CD4-positive, alpha-beta T cell treated with Interleukin-15 for 4 hours (primary cell): ENCODE results near the gene SOS1.
"Not testable (repeated sequence)": the region's sequence is repeated elsewhere in the genome, so short reads cannot be mapped to it uniquely, and the experiment has no call there.

Experiments used
- DNase-seq: peaks from one replicate; pipeline ENCODE4 v3.0.0-alpha.2; 2020; ENCODE audit warnings: low spot score

The SOS1 gene

DNA sequence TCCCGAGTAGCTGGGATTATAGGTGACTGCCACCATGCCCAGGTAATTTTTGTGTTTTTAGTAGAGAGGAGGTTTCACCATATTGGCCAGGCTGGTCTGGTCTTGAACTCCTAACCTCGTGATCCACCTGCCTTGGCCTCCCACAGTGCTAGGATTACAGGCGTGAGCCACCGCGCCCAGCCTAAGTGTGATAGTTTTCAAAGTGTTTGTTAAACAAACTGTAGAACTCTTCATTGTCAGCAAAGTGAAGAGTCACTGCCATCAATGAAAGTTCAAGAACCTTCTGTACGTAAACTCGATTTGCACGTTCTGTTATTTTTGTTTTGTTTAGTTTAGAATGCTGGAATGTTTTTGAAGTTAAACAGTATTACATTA is 18.0 kb upstream of the SOS1 start:
- DNase-seq, result no peak

DNA sequence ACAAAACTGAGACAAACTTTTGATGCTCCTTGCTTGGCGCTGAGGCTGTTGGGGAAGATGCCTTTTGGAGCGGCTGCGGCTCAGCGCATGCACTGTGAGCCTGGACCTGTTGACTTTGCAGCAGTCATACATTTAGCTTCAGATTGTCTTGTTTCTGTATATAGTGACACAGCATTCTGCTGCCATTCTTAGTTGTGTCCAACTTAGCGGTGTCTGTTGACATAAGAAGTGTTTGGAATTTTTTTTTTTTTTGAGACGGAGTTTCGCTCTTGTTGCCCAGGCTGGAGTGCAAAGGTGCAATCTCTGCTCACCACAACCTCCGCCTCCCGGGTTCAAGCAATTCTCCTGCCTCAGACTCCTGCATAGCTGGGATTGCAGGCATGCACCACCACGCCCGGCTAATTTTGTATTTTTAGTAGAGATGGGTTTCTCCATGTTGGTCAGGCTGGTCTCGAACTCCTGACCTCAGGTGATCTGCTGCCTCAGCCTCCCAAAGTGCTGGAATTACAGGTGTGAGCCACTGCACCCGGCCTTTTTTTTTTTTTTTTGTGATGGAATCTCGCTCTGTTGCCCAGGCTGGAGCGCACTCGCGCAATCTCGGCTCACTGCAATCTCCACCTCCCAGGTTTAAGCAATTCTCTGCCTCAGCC is 17.5 kb upstream of the SOS1 start:
- DNase-seq, result not testable (repeated sequence)

DNA sequence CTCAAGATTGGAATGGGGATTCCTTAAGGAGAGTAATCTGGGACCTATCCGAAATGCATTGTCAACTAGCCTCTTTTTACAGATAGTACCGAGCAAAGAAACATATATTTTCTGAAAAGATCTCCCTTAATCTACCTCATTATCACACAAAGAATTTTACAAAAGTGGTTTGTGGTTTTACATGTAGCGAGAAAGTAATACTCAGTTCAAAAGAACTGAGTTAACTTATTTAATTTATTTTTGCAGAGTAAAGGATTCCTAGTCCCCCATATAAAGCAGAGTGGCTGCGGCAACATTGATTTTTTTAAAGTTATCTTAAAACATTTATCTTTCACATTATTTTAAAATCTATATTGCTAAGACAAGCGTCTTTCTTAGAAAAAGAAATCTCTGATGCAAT is 15.9 kb upstream of the SOS1 start:
- peak; percentile 47 for DNase-seq

DNA sequence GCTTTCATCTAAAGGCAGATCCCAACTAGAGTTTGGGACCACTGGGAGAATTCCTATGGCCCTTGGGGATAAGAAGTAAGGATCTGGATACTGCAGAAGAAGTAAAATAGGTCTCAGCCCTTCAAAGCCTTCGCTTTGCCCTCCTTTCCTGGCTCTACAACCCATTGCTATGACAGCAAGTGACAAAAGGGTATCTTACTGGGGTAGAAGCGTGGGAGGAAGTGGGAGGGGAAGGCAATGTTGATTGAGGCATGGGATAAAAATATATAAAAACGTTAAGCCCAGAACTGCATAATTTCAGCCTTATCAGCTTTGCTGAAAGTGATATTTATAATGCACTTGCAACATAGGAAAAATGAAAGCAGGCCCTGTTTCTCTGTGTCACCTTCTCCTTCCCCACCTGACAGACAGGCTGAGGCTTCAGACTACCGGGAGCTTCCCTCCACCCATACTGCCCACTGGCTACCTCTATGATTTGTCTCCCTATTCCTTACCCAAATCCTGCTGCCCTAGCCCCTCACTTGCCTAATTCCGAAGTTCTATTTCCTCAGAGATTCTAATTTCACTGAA is 14.9 kb upstream of the SOS1 start:
- DNase-seq, result no peak

DNA sequence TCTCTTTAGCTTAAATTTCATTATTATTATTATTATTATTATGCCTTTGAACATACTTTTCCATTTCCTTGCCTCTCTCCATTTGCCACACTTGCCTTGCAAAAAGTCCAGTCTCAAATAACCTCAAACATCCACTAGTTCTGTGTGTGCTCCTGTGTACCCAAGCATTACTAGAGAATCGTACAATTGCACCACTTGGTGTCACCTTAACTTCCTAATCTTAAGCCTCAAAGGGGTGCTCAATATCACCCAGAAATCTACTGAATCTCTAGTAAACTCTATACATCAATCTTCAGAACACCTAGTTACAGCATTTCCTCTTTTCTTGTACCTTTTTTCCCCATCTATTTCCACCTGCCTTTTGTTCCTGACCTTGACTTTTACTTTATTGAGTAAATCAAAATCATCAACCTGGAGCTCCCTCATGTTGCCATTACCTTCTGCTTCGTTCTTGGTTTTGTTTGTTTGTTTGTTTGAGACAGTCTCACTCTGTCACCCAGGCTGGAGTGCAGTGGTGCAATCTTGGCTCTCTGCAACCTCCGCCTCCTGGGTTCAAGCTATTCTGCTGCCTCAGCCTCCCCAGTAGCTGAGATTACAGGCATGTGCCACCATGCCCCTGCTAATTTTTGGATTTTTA is 12.5 kb upstream of the SOS1 start:
- DNase-seq, result no peak

DNA sequence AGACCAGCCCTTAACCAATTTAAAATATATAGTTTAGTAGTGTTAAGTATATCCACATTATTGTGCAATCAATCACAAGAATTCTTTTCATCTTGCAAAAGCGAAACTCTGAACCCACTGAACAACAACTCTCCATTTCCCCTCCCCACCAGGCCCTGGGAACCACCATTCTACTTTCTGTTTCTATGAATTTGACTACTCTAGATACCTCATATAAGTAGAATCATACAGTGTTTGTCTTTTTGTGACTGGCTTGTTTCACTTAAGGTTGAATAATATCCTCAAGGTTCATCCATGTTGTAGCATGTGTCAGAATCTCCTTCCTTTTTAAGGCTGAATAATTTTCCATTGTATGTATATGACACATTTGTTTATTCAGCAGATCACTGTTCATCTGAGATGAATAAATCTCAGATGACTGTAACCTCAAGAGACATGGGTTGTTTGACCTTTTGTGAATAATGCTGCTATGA is 8.1 kb upstream of the SOS1 start:
- DNase-seq, result peak; percentile 84

DNA sequence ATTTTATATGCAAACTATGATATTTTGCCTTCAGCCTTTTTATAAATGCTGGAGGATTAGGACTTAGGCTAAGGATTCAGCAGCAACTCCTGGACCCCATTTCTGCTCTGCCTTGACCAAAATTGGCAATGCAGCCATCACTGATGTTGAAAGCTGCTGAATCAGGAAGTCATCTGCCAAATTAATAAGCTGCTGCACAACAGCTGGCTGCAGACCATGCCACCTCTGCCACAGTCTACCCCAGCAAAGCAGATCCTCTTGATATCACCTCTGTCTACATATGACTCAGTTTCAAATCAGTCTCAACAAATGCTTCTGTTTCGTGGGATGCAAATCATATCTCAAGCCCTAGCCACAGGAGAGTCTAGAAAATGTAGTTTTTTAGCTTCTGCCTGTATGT is 7.1 kb upstream of the SOS1 start:
- DNase-seq, result peak; percentile 77

DNA sequence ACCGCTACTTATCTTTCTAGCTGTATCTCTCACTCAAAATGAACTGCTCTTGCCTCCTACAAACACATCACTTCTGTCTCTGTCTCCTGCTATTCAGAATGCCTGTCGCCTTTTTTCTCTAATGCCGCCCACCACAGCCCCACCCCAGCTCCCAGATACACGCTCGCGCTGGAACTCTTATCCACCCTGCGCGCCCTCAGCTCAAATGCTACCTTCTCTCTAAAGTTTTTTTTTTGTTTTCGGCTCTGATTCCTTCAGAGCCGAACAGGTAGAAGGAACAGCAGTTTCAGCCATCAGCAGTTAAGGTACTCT is 3.9 kb upstream of the SOS1 start:
- DNase-seq, result peak; percentile 36

DNA sequence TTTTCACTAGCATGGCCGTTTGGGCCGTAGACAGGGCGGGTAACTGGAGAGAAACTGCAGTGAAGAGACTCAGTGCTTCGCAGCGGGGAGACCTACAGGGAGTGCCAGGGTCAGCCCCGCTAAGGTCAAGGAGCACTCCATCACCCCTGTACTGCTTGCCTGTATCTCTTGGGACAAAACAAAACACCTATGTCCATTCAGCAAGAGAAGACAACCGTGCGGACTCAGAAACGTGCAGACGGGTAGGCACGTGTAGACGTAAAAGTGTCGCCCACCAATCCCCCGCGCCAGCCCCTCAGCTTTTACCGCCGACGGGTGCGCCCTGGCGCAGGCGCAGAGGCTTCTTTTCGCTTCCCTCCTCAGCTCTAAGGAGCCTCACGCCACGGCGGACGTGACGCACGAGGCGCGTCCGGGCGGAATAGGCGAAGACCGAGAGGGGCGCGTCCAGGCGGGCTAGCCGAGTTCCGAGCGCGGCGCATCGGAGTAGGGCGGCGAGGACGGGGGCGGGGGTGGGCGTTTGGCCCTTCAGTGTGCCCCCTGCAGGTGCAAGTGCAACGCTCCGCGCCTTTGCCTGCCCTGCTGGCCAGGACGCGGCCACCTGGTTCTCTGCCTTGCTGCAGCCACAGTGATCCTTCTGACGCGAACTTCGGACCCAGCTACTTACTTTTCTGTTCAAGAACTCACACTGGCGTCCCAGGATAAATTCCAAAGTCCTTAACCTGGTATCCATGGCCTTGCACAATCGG is 3.3 kb upstream of the SOS1 start:
- peak; percentile 96 for DNase-seq

DNA sequence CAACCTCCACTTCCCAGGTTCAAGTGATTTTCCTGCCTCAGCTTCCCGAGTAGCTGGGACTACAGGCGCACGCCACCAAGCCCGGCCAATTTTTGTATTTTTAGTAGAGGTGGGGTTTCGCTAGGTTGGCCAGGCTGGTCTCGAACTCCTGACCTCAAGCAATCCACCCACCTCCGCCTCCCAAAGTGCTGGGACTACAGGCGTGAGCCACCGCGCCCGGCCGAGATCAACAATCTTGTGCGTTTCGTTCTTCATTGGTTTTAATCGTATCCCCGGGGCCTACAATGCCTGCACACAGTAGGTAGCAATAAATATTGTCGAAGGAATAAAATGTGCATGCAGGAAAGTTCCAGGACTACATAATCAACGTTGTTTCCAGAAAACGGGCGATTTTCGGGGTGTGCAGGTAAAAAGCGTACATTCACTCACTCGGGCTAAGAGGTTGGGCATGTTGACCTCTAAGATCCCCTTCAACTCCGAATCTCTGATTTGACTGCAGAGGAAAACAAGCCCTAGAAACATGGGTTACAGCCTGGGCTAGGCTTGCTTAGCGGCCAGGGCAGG is 2.7 kb upstream of the SOS1 start:
- DNase-seq, result no peak

DNA sequence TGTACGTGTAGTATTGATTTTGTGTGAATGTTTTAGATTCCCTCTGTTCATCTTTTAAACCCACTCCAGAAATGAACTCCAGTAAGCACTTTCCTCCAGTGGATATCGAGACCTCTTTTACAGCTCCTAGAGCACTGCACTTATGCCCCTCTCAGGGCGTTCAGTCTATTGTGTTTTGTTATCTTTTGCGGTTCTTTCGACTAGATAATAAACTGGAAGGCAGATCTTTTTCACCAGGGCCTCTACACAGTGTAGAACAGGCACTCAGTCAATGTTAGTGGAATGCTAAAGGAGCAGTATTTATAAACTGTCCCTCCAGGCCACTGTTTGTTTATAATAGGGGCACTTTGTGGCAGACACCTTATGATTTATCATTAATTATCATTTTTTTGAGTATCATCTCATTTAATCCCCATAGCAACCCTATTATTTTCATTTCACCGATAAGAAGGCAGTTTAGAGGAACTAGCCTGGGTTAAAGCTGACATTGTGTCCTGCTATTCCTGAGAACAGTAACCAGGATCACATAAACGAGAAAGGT is 742 bp upstream of the SOS1 start:
- no peak for DNase-seq

DNA sequence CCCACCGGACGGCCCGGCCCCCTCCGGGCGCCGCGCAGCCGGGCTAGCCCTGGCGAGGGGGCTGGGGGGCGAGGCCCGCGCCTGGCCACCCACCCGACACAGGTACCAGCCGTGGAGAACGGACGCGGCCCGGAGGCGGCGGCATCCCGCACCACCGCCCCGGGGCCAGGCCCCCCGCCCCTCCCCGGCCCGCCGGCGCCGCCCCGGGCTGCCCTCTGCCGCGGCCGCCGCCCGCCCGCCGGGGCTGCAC is 405 bp downstream of the SOS1 start:
- DNase-seq, result no peak

DNA sequence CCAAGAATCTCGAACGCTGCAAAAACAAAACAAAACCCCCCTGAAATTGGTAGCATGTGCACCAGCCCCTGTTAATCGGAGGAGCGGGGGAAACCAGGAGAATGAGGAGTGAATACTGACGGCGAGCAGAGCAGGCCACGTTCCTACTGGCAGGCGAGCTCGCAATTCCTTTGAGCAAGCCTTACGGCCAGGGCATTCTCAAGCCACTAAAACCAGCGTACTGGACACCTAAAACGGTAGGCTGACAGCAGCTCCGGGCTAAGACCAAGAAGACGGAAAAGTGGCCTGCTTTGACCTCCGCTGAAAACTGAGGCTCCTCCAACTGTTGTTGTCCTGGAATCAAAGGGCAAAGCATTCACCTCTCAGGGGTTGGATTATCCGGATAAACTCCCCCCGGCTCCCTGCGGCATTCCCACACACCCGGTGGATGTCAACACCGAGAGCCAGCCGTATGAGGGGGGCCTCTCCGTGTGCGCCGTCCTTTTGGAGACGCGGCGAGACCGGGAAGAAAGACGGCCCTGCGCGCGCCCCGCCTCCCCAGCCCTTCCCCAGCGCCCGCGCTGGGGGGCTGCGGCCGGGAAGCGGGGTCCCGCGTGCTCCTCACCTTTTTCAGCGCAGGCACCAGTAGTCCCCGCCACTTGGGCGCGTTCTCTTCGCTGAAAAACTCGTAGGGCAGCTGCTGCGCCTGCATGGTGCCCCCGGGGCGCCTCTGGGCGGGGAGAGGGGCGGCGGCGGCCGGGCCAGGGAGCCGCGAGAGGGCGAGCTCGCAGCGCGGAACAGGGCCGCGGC is 925 bp downstream of the SOS1 start:
- peak; percentile 64 for DNase-seq

DNA sequence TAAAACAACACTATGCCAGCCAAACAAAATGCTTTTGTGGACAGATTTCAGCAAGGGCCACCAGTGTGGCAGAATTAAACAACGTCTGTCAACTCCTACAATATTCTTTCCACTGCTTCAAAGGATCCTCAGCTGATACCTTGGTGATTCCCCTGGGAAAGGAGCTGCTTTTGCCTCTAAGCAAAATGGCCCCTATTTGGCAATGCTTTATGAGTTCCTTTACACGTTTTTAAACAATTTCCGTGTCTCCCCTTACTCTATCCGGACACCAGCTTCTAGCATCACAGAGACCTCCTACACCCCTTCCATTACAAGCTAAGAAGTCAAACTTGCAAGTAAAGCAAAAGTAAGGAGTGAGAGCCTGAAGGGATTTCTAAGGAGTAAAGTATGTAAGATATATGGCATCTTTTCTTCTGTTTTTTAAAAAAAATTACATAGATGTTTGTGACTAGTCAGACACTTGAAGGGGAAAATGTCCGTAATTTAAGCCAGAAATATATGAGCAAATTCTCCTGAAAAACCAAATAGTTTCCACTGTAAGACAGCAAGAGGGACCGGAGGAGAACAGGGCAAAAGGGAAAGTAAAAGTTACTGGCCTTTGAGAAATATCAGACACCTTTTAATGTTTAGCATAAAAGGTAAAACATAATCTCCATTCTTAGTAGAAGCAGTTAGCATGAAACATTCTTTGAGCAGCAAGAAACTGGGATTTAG is 1.9 kb downstream of the SOS1 start:
- no peak for DNase-seq

DNA sequence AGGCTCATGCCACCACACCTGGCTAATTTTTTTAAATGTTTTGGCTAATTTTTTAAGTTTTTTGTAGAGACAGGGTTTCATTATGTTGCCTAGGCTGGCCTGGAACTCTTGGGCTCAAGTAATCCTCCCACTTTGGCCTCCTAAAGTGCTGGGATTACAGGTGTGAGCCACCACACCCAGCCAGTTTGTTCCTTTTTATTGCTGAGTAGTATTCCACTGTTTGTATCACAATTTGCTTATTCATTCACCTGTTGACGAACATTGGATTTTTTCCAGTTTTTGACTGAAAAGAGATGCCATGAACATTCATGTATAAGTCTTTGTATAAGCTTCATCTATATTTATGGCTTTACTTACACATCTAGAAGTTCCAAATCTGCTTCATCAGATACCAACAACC is 5.3 kb downstream of the SOS1 start:
- DNase-seq, result no peak

DNA sequence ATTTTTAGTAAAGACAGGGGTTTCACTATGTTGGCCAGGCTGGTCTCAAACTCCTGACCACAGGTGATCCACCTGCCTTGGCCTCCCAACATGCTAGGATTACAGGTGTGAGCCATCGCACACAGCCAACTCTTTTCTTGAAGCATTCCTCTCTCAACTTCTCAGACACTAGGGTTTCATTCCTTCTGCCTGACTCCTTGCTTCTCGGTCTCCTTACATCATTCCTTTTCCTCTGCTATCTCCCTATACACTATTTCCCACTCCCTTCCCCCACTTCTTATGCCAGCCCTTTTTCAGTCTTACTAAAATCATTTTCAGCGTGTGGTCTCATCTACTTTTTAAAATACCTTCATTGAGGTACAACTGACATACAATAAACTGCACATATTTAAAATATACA is 6.1 kb downstream of the SOS1 start:
- no peak for DNase-seq

DNA sequence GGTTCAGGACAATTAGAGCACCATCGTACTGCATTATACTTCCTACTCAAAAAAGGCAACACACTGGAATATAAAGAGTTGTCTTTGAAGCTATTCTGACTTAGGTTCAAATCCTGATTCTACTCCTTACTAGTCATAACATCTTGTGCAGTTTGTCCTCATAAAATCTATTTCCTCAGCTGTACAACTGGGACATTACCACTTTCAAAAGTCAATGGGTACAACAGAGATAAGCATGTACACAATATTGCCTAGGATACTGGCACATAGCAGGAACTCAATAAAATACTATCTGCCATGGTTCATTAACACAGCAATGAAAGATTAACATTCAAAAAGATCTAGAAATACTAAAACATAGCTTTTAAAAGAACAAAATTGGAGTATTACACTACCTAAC is 11.3 kb downstream of the SOS1 start:
- no peak for DNase-seq

DNA sequence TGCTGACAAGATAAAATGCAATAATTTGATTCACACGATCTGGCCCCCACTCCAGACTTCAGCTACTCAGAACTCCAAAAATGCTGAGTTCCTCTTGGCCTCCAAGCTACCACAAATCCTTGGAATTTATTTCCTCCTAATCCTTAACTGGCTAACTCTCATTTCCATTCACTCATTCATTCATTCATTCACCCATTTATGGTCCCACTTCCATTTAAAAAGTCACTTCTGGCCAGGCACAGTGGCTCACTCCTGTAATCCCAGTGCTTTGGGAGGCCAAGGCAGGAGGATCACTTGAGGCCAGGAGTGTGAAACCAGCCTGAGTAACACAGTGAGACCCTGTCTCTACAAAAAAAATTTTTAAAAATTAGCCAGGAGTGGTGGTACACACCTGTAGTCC is 12.5 kb downstream of the SOS1 start:
- no peak for DNase-seq

DNA sequence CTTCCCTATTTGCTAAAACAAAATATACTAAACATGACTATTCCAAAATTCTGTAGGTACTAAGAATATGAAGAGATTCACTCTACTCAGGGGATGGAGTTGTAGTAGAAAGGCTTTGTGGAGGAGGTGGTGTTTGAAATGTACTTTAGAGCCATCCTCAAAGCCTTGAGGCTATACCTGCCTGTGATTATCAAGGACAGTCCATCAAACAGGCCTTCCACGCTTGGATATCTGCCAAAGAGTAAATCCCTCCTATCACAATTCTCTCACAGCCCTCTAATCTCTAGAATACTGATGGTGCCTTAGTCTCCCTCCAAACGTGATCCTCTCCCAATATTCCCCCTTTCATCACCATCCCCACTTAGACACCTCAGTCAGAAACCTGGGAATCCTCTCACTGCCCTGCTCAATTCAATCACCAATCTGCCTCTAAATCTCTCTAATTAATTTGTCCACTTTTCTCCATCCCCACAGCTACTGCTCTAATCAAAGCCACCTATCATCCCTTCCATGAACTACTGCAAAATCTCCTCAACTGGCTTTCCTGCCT is 13.1 kb downstream of the SOS1 start:
- DNase-seq, result no peak

DNA sequence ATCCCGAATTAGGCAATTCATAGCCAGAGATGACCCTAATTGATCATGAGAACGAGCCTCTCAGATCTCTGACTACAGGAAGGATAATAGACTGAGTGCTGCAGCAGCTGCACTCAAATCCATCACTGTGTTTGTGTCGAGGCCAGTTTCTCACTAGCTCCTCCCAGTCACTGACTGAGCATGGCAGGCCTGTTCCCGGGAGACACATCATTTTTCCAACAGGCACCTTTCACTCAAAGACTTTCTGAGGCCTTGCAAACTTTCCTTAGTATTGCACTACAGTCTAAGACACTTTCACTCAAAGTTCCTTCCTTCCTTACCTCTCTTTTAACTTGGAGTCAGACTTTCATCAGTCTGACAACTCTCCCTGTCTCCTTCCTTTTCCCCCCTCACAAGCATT is 13.7 kb downstream of the SOS1 start:
- DNase-seq, result no peak
